GM12801 (cell line): Measurements from ENCODE around the gene S100A4.

Experiments
- CTCF ChIP-seq: IDR thresholded peaks from one replicate; pipeline ENCODE4 v1.5.1; 2011; ENCODE audit warnings: control low read depth; ENCODE audit not compliant: insufficient read length; ENCODE audit errors: extremely low read depth

The S100A4 gene

DNA sequence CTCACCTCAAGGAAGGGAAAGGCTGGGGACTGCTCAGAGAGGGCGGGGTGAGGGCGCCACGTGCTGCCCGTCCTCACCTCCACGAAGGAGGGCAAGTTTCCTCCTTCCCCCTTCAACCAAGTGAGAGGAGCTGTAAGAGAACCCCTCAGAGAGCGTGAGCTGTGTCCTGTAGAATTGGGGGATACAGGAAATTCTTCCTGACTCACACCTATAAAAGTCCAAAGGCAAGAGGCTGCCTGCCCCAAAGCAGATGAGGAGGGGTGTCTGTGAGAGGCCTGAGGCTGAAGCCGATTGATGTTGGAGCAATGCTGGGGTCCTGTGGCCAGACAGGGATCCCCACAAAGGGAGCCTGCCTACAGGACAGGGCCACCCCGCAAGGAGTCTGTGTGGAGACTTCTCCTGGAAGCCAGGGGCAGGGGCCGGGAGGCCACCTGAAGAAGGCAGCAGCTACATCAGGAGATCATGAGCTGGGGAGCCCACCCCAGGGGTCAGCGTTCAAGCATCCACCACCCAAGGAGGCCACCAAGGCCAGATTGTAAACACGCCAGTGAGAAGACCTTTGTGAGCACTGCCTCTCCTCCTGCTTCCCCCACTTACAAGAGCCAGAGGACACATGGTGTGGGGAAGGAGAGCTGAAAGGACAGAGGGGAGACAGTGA is 37.6 kb downstream of the S100A4 start:
- no peak for TF ChIP-seq CTCF

DNA sequence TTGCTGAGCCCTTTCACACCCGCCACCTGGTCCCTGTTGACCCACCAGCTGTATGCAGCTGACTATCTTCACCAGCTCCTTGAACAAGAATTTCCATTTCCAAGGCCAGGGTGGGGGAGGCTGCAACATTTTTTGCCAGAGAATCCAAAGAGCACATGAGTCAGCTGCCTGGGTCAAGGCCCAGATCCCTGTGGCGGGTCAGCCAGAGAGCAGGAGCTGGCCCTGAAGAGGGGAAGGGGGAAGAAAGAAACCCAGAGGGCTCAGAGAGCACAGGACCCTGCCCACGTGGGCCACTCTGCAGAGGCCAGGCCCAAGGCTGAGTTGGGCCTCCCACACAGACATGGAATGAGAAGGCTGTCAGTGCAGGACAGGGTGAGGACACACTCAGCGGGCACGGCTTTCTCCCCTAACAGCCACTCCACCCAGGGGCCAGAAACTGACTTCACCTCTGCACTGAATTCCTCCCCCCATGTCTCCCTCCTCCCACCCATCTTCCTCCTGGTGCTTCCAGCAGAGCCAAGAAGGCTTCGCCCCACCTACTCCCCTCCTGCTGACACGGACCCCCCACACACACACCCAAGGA is 38.7 kb downstream of the S100A4 start:
- no peak for TF ChIP-seq CTCF

DNA sequence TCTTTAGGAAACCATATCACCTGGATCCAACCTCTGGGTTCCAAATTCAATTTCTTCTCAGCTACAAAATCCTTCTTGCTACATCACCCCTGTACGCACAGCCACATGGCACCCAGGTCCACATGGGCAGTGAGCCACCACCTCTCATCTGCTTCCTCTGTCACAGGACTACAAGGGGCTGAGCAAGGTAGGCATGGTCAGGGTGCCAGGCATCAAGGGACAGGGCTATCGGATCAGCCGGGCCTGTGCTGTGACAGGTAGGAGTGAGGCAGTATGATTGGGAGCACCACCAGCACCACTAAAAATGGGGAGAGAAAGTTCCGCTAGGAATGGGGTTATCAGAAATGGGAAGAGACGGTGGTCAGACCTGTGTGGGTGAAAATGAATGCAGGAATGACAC is 39.2 kb downstream of the S100A4 start:
- TF ChIP-seq CTCF, result no peak

DNA sequence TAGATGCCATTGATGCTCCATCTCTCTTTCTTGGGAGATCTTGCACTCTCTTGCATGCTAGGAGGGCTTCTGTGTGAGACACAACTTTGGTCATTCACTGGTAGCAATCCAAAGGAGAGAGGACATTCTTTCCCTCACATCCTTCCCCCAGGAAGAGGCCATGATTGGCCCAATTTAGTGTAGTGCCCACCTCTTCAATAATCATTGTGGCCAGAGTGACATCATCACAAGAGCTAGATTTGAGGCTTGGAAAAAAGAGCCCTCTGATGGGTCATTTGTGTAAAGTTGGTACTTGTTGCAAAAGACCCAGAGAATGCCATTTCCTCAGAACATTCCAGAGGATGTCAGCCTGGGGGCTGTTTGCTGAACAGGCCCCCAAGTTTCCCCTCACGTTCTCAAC is 40.0 kb downstream of the S100A4 start:
- TF ChIP-seq CTCF, result no peak

GRCh38 chr1:153503766-153504165 is 41.8 kb downstream of the S100A4 start:
- no peak for TF ChIP-seq CTCF

- no peak for TF ChIP-seq CTCF
Observed at GRCh38 chr1:153498746-153499145, 46.9 kb downstream of the S100A4 start.

GRCh38 chr1:153495536-153495935 is 50.1 kb downstream of the S100A4 start:
- TF ChIP-seq CTCF, result no peak
